HEK293 (cell line): ENCODE measurements around the gene SLC25A30.

Experiments
- CTCF ChIA-PET: fragments of 350-600 bp; formaldehyde crosslinking; extraction: SDS; loops from one replicate; lab custom pipeline; 2021; ENCODE audit warnings: antibody characterized with exemption; lab: Yijun Ruan, JAX
- POLR2A ChIA-PET: fragments of 300-600 bp; formaldehyde crosslinking; extraction: SDS; loops from one replicate; lab custom pipeline; 2020; ENCODE audit warnings: antibody characterized with exemption, inconsistent platforms; lab: Yijun Ruan, JAX
- H3K27ac ChIP-seq: fragments of 200-500 bp; sonication (Bioruptor generic); 2 replicates; pipeline ENCODE4 v1.5.1; 2014; ENCODE audit warnings: low read depth, low read length, control low read depth, inconsistent platforms; ENCODE audit errors: extremely low read depth
- H3K36me3 ChIP-seq, 2 experiments: fragments of 200-500 bp in 1 of 2; sonication (Bioruptor generic) in 1 of 2; 1 replicate in 1 of 2; 2 replicates in 1 of 2; pipeline ENCODE4 v1.5.1; 2014 to 2017; ENCODE audit warnings: inconsistent platforms in 2 of 2, low read length in 2 of 2; ENCODE audit not compliant: control insufficient read depth in 2 of 2, insufficient read depth in 1 of 2
- H3K4me1 ChIP-seq: fragments of 200-500 bp; sonication (Bioruptor generic); 2 replicates; pipeline ENCODE4 v1.5.1; 2014; ENCODE audit warnings: mild to moderate bottlenecking, low read length, inconsistent platforms; ENCODE audit not compliant: control insufficient read depth, insufficient read depth
- H3K4me3 ChIP-seq: 2 replicates; pipeline ENCODE4 v1.5.1; 2011; ENCODE audit warnings: low read depth, mild to moderate bottlenecking, control low read depth, low read length, moderate library complexity
- H3K9me3 ChIP-seq: fragments of 200-500 bp; sonication (Bioruptor generic); 2 replicates; pipeline ENCODE4 v1.5.1; 2014; ENCODE audit warnings: low read depth, low read length, inconsistent platforms; ENCODE audit not compliant: control insufficient read depth, insufficient read depth
- ATF2 ChIP-seq: fragments of 450-650 bp; formaldehyde crosslinking; IDR thresholded peaks from 2 replicates; pipeline ENCODE4 v1.5.1; 2016; ENCODE audit warnings: missing biosample characterization, missing genetic modification characterization, low read depth
- GLIS1 ChIP-seq: fragments of 450-650 bp; formaldehyde crosslinking; IDR thresholded peaks from 2 replicates; pipeline ENCODE4 v1.5.1; 2016; ENCODE audit warnings: missing biosample characterization, missing genetic modification characterization
- HIC1 ChIP-seq: fragments of 450-650 bp; formaldehyde crosslinking; IDR thresholded peaks from 2 replicates; pipeline ENCODE4 v1.5.1; 2016; ENCODE audit warnings: missing biosample characterization, missing genetic modification characterization
- KLF8 ChIP-seq: fragments of 450-650 bp; formaldehyde crosslinking; IDR thresholded peaks from 2 replicates; pipeline ENCODE4 v1.5.1; 2016; ENCODE audit warnings: missing biosample characterization, missing genetic modification characterization
- PRDM1 ChIP-seq: fragments of 450-650 bp; formaldehyde crosslinking; IDR thresholded peaks from 2 replicates; pipeline ENCODE4; 2016; ENCODE audit warnings: missing biosample characterization, missing genetic modification characterization
- REPIN1 ChIP-seq: fragments of 450-650 bp; formaldehyde crosslinking; IDR thresholded peaks from 2 replicates; pipeline ENCODE4 v1.5.1; 2017; ENCODE audit warnings: missing biosample characterization, missing genetic modification characterization, low read depth
- WT1 ChIP-seq: fragments of 450-650 bp; formaldehyde crosslinking; IDR thresholded peaks from 2 replicates; pipeline ENCODE4 v1.5.1; 2016; ENCODE audit warnings: missing biosample characterization, missing genetic modification characterization
- ZFP41 ChIP-seq: fragments of 450-650 bp; formaldehyde crosslinking; IDR thresholded peaks from 2 replicates; pipeline ENCODE4 v1.5.1; 2016; ENCODE audit warnings: missing biosample characterization, missing genetic modification characterization, borderline replicate concordance
- ZNF221 ChIP-seq: fragments of 450-650 bp; formaldehyde crosslinking; IDR thresholded peaks from 2 replicates; pipeline ENCODE4 v1.5.1; 2017; ENCODE audit warnings: missing biosample characterization, missing genetic modification characterization, borderline replicate concordance
- ZNF239 ChIP-seq: fragments of 450-650 bp; formaldehyde crosslinking; IDR thresholded peaks from 2 replicates; pipeline ENCODE4 v1.5.1; 2016; ENCODE audit warnings: missing biosample characterization, missing genetic modification characterization
- ZNF248 ChIP-seq: fragments of 450-650 bp; formaldehyde crosslinking; IDR thresholded peaks from 2 replicates; pipeline ENCODE4 v1.5.1; 2017; ENCODE audit warnings: missing biosample characterization, missing genetic modification characterization
- ZNF426 ChIP-seq: fragments of 450-650 bp; formaldehyde crosslinking; IDR thresholded peaks from 2 replicates; pipeline ENCODE4 v1.5.1; 2017; ENCODE audit warnings: missing biosample characterization, missing genetic modification characterization, mild to moderate bottlenecking, inconsistent platforms, moderate library complexity
- ZNF514 ChIP-seq: fragments of 450-650 bp; formaldehyde crosslinking; IDR thresholded peaks from 2 replicates; pipeline ENCODE4 v1.5.1; 2016; ENCODE audit warnings: missing biosample characterization, missing genetic modification characterization
- ZNF549 ChIP-seq: fragments of 450-650 bp; IDR thresholded peaks from 2 replicates; pipeline ENCODE4 v1.5.1; 2018; ENCODE audit warnings: missing biosample characterization, missing genetic modification characterization, mild to moderate bottlenecking, inconsistent platforms, moderate library complexity
- ZNF571 ChIP-seq: fragments of 450-650 bp; formaldehyde crosslinking; IDR thresholded peaks from 2 replicates; pipeline ENCODE4 v1.5.0; 2017; ENCODE audit warnings: missing biosample characterization, missing genetic modification characterization
- ZNF580 ChIP-seq: fragments of 450-650 bp; formaldehyde crosslinking; IDR thresholded peaks from 2 replicates; pipeline ENCODE4 v1.5.1; 2016; ENCODE audit warnings: missing biosample characterization, missing genetic modification characterization
- ZNF623 ChIP-seq: fragments of 450-650 bp; formaldehyde crosslinking; IDR thresholded peaks from 2 replicates; pipeline ENCODE4 v1.5.1; 2016; ENCODE audit warnings: missing biosample characterization, missing genetic modification characterization
- ZNF701 ChIP-seq: fragments of 450-650 bp; formaldehyde crosslinking; IDR thresholded peaks from 2 replicates; pipeline ENCODE4 v1.5.1; 2016; ENCODE audit warnings: missing biosample characterization, missing genetic modification characterization
- ZNF792 ChIP-seq: fragments of 450-650 bp; formaldehyde crosslinking; IDR thresholded peaks from 2 replicates; pipeline ENCODE4 v1.5.1; 2016; ENCODE audit warnings: missing biosample characterization, missing genetic modification characterization
- ZSCAN18 ChIP-seq: fragments of 450-650 bp; formaldehyde crosslinking; IDR thresholded peaks from 2 replicates; pipeline ENCODE4 v1.5.1; 2016; ENCODE audit warnings: missing biosample characterization, missing genetic modification characterization

Gene SLC25A30

GRCh38 chr13:45367358-45367757, 50.8 kb downstream of the SLC25A30 start (continued):
- no peak for TF ChIP-seq ZSCAN18 (tag by site-specific recombination)
- TF ChIP-seq ZNF221 (tag by site-specific recombination), result no peak
- no peak for TF ChIP-seq ZNF549 (tag by site-specific recombination)
- TF ChIP-seq ATF2, result no peak
- TF ChIP-seq HIC1, result peak; percentile 54; the same call in 1 of the 2 replicates
- no peak for TF ChIP-seq ZNF792 (tag by site-specific recombination)
- TF ChIP-seq REPIN1 (tag by site-specific recombination), result no peak
- TF ChIP-seq ZNF580, result no peak

GRCh38 chr13:45365558-45365885, 52.7 kb downstream of the SLC25A30 start:
- no peak overlapping the region for H3K27ac ChIP-seq
- ChIA-PET POLR2A (no interaction called here), CTCF (interaction anchor here (0.7 kb wide), 1 partner anchor 29 kb away, joined by 4 read pairs; no protein-coding TSS in a partner anchor)
- no peak overlapping the region for H3K4me3 ChIP-seq
- H3K9me3 ChIP-seq, result no peaks in the 10 kb centered on the region
- TF ChIP-seq ZNF623 (tag by site-specific recombination), result no peak
- no peak for TF ChIP-seq ZNF248 (tag by site-specific recombination)
- TF ChIP-seq ZNF514, result no peak
- no peak for TF ChIP-seq ZNF571 (tag by site-specific recombination)
- no peak for TF ChIP-seq ZFP41 (tag by site-specific recombination)
- TF ChIP-seq KLF8 (tag by site-specific recombination), result no peak
- H3K36me3 ChIP-seq, result peaks cover 0 to 3% of the 10 kb centered on the region in 2 experiments; a peak in 1 of 3 replicates
- H3K4me1 ChIP-seq, result no peaks in the 10 kb centered on the region

GRCh38 chr13:45364876-45365557, 53.2 kb downstream of the SLC25A30 start:
- Histone ChIP-seq H3K27ac (no peak overlapping the region), H3K4me1 (no peaks in the 10 kb centered on the region), H3K36me3 (peaks cover 0 to 3% of the 10 kb centered on the region in 2 experiments; a peak in 1 of 3 replicates), H3K4me3 (no peak overlapping the region), H3K9me3 (no peaks in the 10 kb centered on the region)
- POLR2A ChIA-PET, result no interaction called here
- CTCF ChIA-PET, result interaction anchor here (0.7 kb wide), 1 partner anchor 29 kb away, joined by 4 read pairs; no protein-coding TSS in a partner anchor
- TF ChIP-seq ZNF239 (tag by site-specific recombination), result no peak
- no peak for TF ChIP-seq ZNF701 (tag by site-specific recombination)
- TF ChIP-seq PRDM1 (tag by site-specific recombination), result 0 out of 2 replicates have a peak, but pooled peaks have one; percentile 11
- no peak for TF ChIP-seq WT1 (tag by site-specific recombination)
- no peak for TF ChIP-seq ZNF571 (tag by site-specific recombination)
- no peak for TF ChIP-seq ZNF426 (tag by site-specific recombination)
- TF ChIP-seq GLIS1 (tag by site-specific recombination), result peak; percentile 57
- TF ChIP-seq, all 188 proteins: peak for 2
